HG03354 (cell line): Measurements from ENCODE around the gene AKR7A2.

Experiments used
- ATAC-seq: cut with Tn5 transposase; IDR thresholded peaks from one replicate; pipeline ENCODE4 v1.9.1; 2021; ENCODE audit warnings: mild to moderate bottlenecking; ENCODE audit not compliant: unreplicated experiment, poor library complexity, severe bottlenecking

AKR7A2 gene

GRCh38 chr1:19327301-19327700, 15.4 kb upstream of the AKR7A2 start:
- ATAC-seq = no peak

- ATAC-seq = no peak
Observed at GRCh38 chr1:19326748-19327065, 14.8 kb upstream of the AKR7A2 start.

DNA sequence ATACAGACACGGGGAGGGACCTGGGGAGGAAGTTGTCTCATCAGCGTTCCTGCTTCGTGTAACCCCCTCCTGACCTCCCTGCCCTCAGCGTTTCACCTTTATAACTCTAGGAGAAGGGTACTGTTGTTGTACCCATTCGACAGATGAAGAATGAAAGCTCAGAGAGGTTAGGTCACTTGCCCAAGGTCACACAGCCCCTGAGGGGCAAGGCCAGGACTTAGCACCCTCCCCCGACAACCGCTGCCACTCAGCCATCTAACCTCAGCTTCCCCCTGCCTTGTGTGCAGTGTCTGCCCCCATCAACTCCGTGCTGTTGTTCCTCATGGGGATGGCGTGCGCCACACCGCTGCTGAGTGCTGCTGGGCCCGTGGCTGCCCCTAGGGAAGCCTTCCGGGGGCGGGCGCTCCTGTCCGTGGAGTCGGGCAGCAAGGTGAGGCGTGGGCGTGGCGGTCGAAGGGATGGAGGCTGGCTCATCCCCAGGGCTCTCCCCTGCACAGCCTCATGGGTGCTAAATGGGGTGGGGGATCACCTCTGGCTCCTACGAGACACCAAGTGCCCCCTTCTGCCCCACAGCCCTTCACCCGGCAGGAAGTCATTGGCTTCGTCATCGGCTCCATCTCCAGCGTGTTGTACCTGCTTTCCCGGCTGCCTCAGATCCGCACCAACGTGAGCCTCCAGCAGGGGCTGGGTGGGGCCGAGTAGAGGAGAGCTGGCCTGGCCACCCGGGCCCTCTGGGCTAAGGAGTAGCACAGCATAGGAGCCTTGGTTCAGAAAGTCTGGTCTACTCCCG, 14.2 kb upstream of the AKR7A2 start:
- no peak for ATAC-seq

- no peak for ATAC-seq
Observed at GRCh38 chr1:19325368-19325957, 13.5 kb upstream of the AKR7A2 start.

DNA sequence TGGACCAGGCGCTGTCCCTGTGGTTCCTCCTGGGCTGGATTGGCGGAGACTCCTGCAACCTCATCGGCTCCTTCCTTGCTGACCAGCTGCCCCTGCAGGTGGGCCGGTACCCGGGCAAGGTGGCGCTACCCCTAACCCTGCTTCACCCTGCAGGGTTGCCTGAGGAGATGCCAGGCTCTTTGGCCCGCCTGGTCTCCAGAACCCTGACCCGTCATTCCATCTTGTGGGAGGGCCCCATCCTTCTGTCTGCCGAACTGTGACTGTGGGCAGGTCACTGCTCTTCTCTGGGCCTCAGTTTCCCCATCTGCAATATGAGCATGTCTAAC, 12.7 kb upstream of the AKR7A2 start:
- no peak for ATAC-seq

DNA sequence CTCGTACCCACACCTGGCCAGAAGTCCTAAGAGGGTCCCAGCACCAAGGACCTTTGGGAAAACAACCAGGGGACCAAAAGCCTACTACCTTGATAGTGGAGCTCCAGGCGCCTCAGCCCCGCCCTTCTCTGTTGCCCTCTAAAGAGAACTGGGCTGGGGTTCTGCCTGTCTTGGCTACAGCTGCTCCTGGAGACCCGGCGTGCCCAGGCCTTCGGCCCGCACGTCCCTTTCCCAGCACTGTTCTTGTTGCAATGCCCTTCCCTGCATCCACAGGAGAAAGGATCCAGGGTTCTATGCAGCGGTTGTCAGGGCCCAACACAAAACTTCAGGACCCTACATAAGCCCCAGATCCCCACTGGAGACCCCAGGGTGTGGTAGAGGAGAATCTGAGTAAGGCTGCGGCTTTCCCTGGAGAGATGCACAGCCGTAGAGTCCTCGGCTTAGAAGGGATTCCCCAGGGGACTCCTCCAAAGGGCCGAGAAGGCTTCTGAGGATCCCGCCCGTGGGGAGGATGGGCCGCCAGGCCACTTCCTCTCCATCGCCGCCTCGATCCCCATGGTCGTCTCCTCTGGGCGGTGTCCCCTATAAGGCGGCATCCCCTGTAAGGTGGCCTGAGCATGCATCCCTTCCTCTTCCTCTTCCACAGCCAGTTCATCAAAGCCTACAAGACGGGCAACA, 12.2 kb upstream of the AKR7A2 start:
- ATAC-seq = no peak

DNA sequence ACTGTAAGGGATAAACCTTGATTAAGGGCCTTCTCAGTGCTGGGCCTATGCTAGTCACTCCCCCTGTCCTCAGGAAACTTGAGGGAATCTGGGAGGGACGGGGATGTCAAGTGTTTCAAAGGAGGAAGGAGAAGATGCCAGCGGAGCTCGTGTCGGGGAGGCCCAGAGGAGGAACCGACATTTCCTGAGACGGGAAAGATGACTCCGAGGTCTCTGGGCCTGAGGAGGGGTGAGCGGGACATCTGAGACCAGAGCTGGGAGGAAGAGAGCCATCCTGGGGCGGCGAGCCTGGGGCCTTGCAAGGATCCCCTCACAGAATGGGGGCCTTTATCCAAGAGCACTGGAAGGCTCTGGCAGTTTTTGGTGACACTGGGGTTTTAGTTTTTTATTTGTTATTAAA, 10.5 kb upstream of the AKR7A2 start:
- no peak for ATAC-seq

DNA sequence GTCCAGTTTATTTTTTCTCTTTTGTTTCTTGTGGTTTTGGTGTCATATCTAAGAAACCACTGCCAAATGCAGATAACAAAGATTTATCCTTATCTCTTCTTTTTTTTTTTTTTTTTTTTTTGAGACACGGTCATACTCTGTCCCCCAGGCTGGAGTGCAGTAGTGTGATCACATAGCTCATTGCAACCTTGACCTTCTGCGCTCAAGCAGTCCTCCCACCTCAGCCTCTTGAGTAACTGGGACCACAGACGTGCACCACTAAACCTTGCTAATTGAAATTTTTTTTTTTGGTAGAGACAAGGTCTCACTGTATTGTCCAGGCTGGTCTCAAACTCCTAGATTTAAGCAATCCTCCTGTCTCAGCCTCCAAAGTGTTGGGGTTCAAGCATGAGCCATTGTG, 9.1 kb upstream of the AKR7A2 start:
- no peak for ATAC-seq

DNA sequence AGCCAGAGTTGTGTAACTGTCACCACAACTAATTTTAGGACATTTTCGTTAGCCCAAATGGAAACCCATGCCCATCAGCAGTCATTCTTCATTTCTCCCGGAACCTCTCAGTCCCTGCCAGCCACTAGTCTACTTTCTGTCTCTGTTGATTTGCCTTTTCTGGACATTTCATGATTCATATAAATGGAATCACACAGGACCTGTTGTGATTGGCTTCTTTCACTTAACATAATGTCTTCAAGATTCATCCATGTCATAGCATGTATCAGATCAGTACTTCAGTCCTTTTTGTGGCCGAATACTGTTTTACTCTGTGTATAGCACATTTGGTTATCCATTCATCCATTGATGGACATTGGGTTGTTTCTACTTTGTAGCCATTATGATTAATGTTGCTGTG, 7.3 kb upstream of the AKR7A2 start:
- no peak for ATAC-seq

DNA sequence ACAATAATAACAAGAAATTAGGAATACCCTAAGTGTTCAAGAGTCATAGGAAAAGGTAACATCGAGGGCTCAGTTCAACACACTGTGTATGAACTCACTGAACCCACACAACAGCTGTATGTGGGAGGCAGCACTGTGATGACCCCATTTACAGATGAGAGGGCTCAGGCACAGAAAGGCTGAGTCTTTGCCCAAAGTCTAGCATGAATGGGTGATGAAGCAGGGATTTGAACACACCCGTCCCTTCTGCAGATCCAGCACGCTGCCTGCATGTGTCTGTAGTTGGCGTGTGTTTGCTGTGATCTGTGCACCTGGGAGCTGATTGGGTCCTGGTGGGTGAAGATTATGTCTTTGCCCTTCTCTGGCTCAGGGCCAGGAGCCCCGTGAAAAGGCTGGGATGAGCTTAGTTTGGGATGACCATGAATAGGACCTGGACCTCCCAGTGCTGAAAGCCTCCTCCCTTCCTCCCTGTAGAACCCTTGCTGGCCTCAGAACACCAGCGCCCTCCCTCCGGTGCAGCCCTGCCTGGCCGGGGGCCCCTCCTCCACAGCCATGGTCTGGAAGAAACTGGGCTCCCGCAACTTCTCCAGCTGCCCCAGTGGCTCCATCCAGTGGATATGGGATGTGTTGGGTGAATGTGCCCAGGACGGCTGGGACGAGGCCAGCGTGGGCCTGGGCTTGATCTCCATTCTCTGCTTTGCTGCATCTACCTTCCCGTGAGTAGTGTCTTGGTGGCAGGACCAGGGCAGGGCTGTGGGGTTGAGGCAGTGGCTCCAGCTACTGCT, 5.4 kb upstream of the AKR7A2 start:
- no peak for ATAC-seq

DNA sequence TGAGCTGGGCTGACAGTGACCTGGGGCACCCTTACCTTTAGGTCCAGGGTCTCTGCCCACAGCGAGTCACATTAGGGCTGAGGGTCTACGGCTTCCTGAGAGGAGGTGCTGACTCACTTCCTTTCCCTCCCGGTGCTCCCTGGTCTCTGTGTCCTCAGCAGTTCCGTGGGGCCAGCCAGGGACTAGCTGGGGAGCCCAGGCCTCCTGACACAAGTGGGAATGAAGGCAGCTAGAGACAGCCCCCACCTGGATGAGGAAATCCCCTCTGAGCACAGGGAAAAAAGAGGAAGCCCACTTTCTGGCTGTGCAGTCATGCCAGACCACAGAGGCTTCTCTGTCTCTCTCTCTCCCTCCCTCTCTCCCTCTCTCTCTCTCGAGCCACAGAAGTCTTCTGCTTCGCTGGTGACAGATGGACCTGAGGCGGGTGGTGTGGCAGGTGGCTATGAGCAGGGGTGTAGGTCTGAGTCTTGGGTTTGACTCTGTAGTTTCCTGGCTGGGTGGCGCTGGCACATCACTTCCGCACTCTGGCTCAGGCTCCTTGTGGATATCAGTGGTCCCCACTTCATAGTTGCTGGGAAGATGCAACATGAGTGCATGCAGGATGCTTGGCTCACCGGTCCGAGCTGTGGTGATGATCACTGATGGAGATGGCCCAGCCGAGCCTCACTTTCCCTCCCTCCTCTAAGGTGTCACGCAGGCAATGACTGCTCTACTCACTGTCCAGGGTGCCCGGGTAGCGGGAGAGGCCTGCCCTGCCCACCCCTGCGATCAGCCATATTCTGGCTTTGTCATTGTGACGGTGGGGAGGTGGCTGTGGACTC, 3.6 kb upstream of the AKR7A2 start:
- peak; percentile 50 for ATAC-seq

DNA sequence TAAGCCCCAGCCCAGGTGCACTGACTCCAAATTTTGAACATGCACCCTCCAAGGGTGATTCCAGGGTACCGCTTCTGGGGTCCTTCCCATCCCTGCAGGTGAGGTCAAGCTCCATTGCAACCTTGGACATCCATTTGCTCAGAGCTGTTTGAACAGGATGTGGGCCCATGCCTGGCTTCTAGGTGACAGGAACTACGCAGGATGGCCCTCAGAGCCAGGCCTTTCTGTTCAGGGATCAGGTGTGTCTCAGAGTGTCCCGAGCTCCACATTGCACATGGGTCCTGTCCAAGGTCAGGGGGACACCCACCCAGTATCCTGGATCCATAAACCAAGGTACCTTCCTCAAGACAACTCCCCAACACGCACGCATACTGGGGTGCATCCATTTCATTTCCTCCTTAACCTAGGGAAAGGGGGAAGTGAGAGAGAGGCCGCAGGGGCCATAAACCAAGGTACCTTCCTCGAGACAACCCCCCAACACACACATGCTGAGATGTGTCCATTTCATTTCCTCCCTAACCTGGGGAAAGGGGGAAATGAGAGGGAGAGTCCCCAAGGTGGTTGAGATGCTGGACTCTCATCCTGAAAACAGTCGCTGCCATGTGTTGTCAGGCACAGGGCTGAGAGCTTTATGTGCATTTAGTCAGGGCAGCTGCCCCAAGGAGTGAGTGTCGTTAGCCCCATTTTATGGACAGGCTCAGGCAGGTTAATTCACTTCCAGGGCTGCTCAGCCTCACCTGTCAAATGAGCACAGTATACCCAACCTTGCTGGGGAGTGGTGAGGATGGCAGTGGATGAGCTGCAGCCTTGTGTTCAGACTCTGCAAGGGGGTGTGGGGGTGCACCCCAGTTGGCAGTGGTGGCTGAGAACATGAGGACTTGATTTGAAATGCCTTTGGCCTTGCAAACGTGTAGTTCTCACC, 2.3 kb upstream of the AKR7A2 start:
- no peak for ATAC-seq

- ATAC-seq = no peak
Observed at GRCh38 chr1:19313636-19313959, 1.7 kb upstream of the AKR7A2 start.

DNA sequence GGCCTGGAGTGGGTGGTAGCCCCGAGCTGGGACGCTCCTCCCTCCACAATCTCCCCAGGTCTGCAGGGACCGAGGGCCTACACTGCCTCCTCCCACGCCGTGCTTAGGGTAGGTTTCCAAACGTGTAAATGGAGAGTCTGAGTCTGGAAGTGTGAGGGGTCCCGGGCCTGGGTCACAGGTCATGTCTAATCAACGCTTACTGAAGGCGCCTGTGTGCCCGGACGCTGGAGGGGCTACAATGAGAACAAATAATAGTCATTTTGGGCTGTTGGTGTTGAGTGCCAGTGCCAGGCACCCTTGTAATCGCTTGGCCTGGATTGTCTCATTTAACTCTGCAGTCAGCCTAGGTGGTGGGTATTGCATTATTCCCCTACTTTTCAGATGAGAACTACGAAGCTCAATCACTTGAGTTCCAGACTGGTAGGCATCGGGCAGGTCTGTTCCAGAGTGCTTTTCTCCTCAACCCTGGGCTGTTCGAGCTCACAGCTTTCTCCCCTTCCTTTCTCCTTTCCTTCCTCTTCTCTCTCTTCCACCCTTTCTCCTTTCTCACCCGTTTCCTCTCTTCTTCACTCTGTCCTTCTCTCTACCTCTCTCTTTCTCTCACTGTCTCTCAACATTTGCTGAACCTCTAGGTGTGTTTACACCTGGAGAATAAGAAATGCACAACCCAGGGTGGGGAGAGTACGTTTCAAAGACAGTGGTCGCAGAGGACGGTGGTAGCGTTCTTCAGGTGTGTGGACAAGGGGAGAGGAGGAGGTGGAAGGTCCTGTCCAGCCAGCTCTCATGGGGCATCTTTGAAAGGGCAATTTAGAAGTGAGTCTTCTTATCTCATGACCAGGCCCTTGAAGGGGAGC, 1.1 kb upstream of the AKR7A2 start:
- ATAC-seq = peak; percentile 12

DNA sequence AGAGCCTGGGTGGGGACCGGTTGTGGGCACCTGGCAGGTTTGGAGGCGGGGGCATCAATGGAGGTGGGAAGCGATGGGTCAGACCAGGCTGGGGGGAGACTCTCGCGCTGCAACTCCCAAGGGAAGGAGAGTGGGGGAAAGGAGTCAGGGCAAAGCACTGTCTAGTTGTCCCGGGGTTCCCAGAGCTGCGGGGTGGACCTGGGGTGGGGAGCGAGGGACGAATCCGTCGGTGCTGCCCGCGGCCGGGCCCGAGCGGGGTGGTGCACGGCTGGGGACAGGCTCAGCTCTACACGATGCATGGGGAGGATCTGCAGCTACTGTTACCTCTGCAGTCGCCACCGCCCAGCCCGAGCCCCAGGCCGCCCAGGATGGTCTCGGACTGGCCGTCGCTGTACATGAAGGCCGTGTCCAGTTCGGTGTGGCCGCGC, 427 bp downstream of the AKR7A2 start:
- peak; percentile 14 for ATAC-seq

GRCh38 chr1:19310720-19311502, 1.0 kb downstream of the AKR7A2 start:
- no peak for ATAC-seq

- no peak for ATAC-seq
Observed at GRCh38 chr1:19310061-19310460, 1.9 kb downstream of the AKR7A2 start.
